ENCODE data around the gene CRYBG1. TPM values are rescaled to one million over a fixed set of nuclear protein-coding genes. Genes with fewer than 3 reads are reported as not detected.

CRYBG1 gene
- total and polyA plus RNA-seq, 2 donors (not counting 3 experiments of a cell fraction or from before 2014, with no cell fraction given): 4.1 to 30.1 TPM

DNA sequence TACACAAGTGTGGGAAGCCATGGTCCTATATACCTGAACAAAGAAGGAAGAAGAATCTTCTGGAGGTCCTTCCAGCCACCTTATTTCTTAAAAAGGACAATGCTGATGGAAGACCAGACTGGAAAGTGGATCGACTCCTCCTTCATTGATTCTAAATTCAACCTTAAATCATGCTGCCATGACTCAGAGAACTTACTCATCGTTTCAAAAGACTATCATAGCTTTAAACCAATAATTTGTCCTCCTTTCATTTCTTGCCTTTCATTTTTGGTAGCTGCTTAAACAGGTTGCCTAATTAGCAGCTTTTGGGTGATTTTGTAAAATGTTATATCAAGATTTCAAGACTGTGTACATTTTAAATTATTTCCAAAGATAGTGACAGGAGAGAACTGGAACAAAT lies 208.0 kb downstream of the CRYBG1 start:
- H3K4me2 ChIP-seq (ENCODE audit: insufficient read depth, low read length): no peak overlapping the region
- peaks cover 2 to 3% of the 10 kb centered on the region in 2 experiments for H3K36me3 ChIP-seq (ENCODE audit: control insufficient read depth in 2 of 2, extremely low read depth in 1 of 2, insufficient read depth in 2 of 2, low read length in 2 of 2)
- TF ChIP-seq JUN (IDR thresholded peaks at IDR 0.05; ENCODE audit: borderline replicate concordance, insufficient read depth, insufficient read length, low read depth) (no peak), MAX (IDR thresholded peaks at IDR 0.05; ENCODE audit: insufficient read depth, insufficient read length) (no peak), MYC (IDR thresholded peaks at IDR 0.05; ENCODE audit: low read depth, low read length) (no peak), EZH2 (IDR thresholded peaks at IDR 0.05; ENCODE audit: borderline replicate concordance, low read depth, low read length, severe bottlenecking) (no peak), POLR2A (IDR thresholded peaks at IDR 0.05; ENCODE audit: low read depth, low read length) (no peak), FOS (IDR thresholded peaks at IDR 0.05; ENCODE audit: borderline replicate concordance, insufficient read depth, low read length) (no peak), CTCF (IDR thresholded peaks at IDR 0.05; ENCODE audit: extremely low read depth in 1 of 2, insufficient read depth in 1 of 2, low read depth in 1 of 2, low read length in 2 of 2) (no peak), POLR2AphosphoS5 (IDR thresholded peaks at IDR 0.05; ENCODE audit: insufficient read depth, low read depth, low read length) (no peak), GATA2 (IDR thresholded peaks at IDR 0.05; ENCODE audit: insufficient read depth, insufficient read length, low read depth, low read length) (no peak)
- CTCF ChIA-PET: interaction anchor here (1.1 to 23.4 kb wide), 2 partner anchors 121 to 411 kb away, joined by 3 to 397 read pairs; no protein-coding TSS in a partner anchor
- dilution Hi-C loops (cut with MboI; ENCODE audit: extremely low pct_ligation_motif_present, low sequenced_read_pairs) (loop anchor here (25.0 kb wide), 1 partner anchor 131 kb away; no protein-coding TSS in a partner anchor), intact Hi-C loops (cut with micrococcal nuclease) (no loop called here)
- no peaks in the 10 kb centered on the region for H3K4me1 ChIP-seq (ENCODE audit: control insufficient read depth, extremely low read depth, insufficient read depth, low read length)
- DNase-seq (ENCODE audit: low read depth, low spot score) (no peak), FAIRE-seq (no peak)
- H3K9ac ChIP-seq (replicated peaks; ENCODE audit: extremely low read depth, insufficient read depth, low read length): no peak overlapping the region
- no peak overlapping the region for H3K4me3 ChIP-seq (replicated peaks in 1 of 3; ENCODE audit: insufficient read depth in 1 of 3, low read depth in 1 of 3, low read length in 3 of 3)
- no peak overlapping the region for H2AFZ ChIP-seq (ENCODE audit: low read depth, low read length)
- no peaks in the 10 kb centered on the region for H3K9me3 ChIP-seq (replicated peaks; ENCODE audit: control insufficient read depth, insufficient read depth, low read length)
- H4K20me1 ChIP-seq (replicated peaks; ENCODE audit: control insufficient read depth, extremely low read depth, insufficient read depth, low read length): no peaks in the 10 kb centered on the region
- no peak overlapping the region for H3K27ac ChIP-seq (ENCODE audit: insufficient read depth, low read depth, low read length)
- H3K79me2 ChIP-seq (ENCODE audit: control insufficient read depth, insufficient read depth, low read length): no peaks in the 10 kb centered on the region
- no peaks in the 10 kb centered on the region for H3K9me1 ChIP-seq (replicated peaks; ENCODE audit: control insufficient read depth, extremely low read depth, insufficient read depth, low read length)
- BruUV-seq (replicated peaks): no TSS peak
- no peaks in the 10 kb centered on the region for H3K27me3 ChIP-seq (ENCODE audit: control insufficient read depth in 2 of 2, insufficient read depth in 2 of 2, low read length in 2 of 2)
- POLR2A ChIA-PET: no interaction called here
